HL-60 (cell line): ENCODE data around the gene ALG8.

ENCODE experiments used
- POLR2AphosphoS5 ChIP-seq: IDR thresholded peaks from 2 replicates; pipeline ENCODE4 v1.6.1; 2012; ENCODE audit warnings: low read depth
- SPI1 ChIP-seq: IDR thresholded peaks from 2 replicates; pipeline ENCODE4 v1.6.1; 2012; ENCODE audit warnings: low read depth, mild to moderate bottlenecking, borderline replicate concordance
- TF ChIP-seq, protein P1 (sequence below): IDR thresholded peaks from one replicate; pipeline ENCODE4 v1.5.1; 2011; ENCODE audit warnings: low read length, control low read depth, inconsistent platforms; ENCODE audit not compliant: insufficient read depth
- TF ChIP-seq, protein P2 (sequence below): IDR thresholded peaks from 2 replicates; pipeline ENCODE4 v1.6.1; 2012; ENCODE audit warnings: low read depth; ENCODE audit not compliant: insufficient replicate concordance

DNA sequence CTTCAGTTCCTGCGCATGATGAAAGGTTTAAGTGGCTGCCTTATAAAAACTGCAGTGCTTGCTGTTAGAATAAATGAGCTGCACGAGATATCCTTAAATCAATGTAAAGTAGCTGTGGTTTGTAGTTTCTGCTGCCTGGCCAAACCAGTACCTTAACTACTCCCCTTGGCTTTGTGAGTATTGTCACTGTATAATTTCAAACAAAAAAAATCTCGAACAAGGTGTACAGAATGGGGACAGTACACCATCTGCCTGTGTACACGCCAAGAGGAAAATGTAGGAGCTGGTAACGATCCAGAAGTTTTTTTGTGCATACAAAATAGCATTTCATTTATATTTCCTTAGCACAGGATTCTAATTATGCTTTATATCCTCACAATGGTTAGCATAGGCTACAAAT, 39.2 kb downstream of the ALG8 start:
- TF ChIP-seq, protein P1, sequence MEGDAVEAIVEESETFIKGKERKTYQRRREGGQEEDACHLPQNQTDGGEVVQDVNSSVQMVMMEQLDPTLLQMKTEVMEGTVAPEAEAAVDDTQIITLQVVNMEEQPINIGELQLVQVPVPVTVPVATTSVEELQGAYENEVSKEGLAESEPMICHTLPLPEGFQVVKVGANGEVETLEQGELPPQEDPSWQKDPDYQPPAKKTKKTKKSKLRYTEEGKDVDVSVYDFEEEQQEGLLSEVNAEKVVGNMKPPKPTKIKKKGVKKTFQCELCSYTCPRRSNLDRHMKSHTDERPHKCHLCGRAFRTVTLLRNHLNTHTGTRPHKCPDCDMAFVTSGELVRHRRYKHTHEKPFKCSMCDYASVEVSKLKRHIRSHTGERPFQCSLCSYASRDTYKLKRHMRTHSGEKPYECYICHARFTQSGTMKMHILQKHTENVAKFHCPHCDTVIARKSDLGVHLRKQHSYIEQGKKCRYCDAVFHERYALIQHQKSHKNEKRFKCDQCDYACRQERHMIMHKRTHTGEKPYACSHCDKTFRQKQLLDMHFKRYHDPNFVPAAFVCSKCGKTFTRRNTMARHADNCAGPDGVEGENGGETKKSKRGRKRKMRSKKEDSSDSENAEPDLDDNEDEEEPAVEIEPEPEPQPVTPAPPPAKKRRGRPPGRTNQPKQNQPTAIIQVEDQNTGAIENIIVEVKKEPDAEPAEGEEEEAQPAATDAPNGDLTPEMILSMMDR: no peak
- no peak for TF ChIP-seq POLR2AphosphoS5
- no peak for TF ChIP-seq SPI1
- TF ChIP-seq, protein P2, sequence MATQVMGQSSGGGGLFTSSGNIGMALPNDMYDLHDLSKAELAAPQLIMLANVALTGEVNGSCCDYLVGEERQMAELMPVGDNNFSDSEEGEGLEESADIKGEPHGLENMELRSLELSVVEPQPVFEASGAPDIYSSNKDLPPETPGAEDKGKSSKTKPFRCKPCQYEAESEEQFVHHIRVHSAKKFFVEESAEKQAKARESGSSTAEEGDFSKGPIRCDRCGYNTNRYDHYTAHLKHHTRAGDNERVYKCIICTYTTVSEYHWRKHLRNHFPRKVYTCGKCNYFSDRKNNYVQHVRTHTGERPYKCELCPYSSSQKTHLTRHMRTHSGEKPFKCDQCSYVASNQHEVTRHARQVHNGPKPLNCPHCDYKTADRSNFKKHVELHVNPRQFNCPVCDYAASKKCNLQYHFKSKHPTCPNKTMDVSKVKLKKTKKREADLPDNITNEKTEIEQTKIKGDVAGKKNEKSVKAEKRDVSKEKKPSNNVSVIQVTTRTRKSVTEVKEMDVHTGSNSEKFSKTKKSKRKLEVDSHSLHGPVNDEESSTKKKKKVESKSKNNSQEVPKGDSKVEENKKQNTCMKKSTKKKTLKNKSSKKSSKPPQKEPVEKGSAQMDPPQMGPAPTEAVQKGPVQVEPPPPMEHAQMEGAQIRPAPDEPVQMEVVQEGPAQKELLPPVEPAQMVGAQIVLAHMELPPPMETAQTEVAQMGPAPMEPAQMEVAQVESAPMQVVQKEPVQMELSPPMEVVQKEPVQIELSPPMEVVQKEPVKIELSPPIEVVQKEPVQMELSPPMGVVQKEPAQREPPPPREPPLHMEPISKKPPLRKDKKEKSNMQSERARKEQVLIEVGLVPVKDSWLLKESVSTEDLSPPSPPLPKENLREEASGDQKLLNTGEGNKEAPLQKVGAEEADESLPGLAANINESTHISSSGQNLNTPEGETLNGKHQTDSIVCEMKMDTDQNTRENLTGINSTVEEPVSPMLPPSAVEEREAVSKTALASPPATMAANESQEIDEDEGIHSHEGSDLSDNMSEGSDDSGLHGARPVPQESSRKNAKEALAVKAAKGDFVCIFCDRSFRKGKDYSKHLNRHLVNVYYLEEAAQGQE: no peak
